Large intestine (tissue), 3 donors: ENCODE measurements around the gene KIRREL3. TPM values are rescaled to one million over a fixed set of nuclear protein-coding genes. Genes with fewer than 3 reads are reported as not detected.

Experiments used
- DNase-seq, 2 donors: peaks; one replicate each; pipeline versions ENCODE4 v3.0.0 to v3.0.0-alpha.2; 2013
- H3K27ac ChIP-seq: one replicate; pipeline ENCODE4 v1.5.1; 2013; ENCODE audit warnings: low read length
- H3K27me3 ChIP-seq: 2 replicates; pipeline ENCODE4 v1.6.1; 2013; ENCODE audit warnings: low read length; ENCODE audit not compliant: control insufficient read depth, insufficient read depth
- H3K36me3 ChIP-seq: 2 replicates; pipeline ENCODE4 v1.6.1; 2013; ENCODE audit warnings: low read length; ENCODE audit not compliant: control insufficient read depth, insufficient read depth
- H3K4me1 ChIP-seq: one replicate; pipeline ENCODE4 v1.6.1; 2013; ENCODE audit warnings: low read length; ENCODE audit not compliant: control insufficient read depth, insufficient read depth
- H3K4me3 ChIP-seq: one replicate; pipeline ENCODE4 v1.5.1; 2013; ENCODE audit warnings: low read length
- H3K9me3 ChIP-seq: one replicate; pipeline ENCODE4 v1.6.1; 2013; ENCODE audit warnings: mild to moderate bottlenecking, low read depth, low read length, moderate library complexity; ENCODE audit not compliant: control insufficient read depth
- WGBS: methylation state at CpG from one replicate; pipeline ENCODE4 v1.1.5; 2013; ENCODE audit warnings: low lambda C conversion rate; ENCODE audit not compliant: insufficient coverage; 5-methylcytosine and 5-hydroxymethylcytosine counted together
- polyA plus RNA-seq: library from polyadenylated mRNA; unstranded; fragments of 120-200 nt; gene quantifications from one replicate; pipeline ENCODE4 v1.2.1, GENCODE V29; 2013

Gene KIRREL3
- polyA plus RNA-seq, 1 donor: 0.96 TPM

DNA sequence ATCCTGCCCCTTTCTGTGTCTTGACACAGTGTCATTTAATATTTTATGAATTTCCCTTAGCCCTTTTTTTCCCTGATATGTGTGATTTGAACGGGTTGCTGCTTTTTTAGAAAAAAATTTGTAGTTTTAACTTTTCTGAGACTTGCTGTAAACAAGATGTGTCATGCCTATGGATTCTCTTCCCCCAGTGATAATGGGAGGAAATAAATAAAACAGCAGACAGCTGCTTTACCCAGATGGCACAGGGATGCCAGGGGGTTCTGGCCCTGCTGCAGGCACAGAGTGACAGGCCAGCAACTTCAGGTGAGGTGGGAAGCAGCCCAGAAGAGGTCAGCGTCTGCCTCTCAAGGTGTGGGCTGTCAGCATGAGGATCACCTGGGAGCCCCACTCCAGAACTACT, 266.9 kb downstream of the KIRREL3 start:
- Histone ChIP-seq H3K4me3 (no peak overlapping the region), H3K36me3 (no peaks in the 10 kb centered on the region), H3K27ac (no peak overlapping the region), H3K9me3 (no peaks in the 10 kb centered on the region), H3K4me1 (no peaks in the 10 kb centered on the region), H3K27me3 (no peaks in the 10 kb centered on the region)
- no peak for DNase-seq
- 71% methylated on average over 1 of the region's 2 CpGs for WGBS

DNA sequence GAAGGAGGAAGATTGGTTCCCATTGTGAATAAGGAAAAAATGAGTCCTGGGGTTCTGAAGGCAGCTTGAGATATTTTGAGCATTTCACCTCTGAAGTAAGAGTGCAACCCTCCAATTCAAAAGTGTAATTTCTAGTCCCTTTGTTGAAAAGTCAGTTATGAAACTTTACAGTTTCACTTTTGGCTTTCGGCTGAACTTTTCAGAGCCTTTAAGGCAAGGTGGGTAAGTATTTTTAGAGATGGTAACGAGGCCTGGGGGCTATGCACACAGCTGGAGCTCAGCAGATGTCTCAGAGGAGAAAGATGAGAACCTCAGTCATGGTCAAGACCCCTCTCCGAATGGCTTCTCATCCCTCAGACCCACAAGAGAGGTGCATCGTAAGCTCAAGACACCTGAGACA, 267.6 kb downstream of the KIRREL3 start:
- Histone ChIP-seq H3K4me3 (no peak overlapping the region), H3K4me1 (no peaks in the 10 kb centered on the region), H3K27ac (no peak overlapping the region), H3K9me3 (no peaks in the 10 kb centered on the region), H3K27me3 (no peaks in the 10 kb centered on the region), H3K36me3 (no peaks in the 10 kb centered on the region)
- WGBS: no CpG with 5 or more reads among the region's 4 CpGs
- DNase-seq: no peak

GRCh38 chr11:126731576-126732142, 268.9 kb downstream of the KIRREL3 start:
- Histone ChIP-seq H3K4me3 (no peak overlapping the region), H3K27me3 (no peaks in the 10 kb centered on the region), H3K4me1 (no peaks in the 10 kb centered on the region), H3K9me3 (no peaks in the 10 kb centered on the region), H3K27ac (no peak overlapping the region), H3K36me3 (no peaks in the 10 kb centered on the region)
- WGBS: 60% methylated on average over 1 of the region's 4 CpGs
- DNase-seq: no peak

- WGBS: 67% methylated on average over 3 of the region's 5 CpGs
- no peaks in the 10 kb centered on the region for H3K4me1 ChIP-seq
- H3K9me3 ChIP-seq: no peaks in the 10 kb centered on the region
- DNase-seq: no peak
- no peak overlapping the region for H3K27ac ChIP-seq
- H3K36me3 ChIP-seq: no peaks in the 10 kb centered on the region
- no peaks in the 10 kb centered on the region for H3K27me3 ChIP-seq
- no peak overlapping the region for H3K4me3 ChIP-seq
These were observed 273.2 kb downstream of the KIRREL3 start for GRCh38 chr11:126727381-126727780.

DNA sequence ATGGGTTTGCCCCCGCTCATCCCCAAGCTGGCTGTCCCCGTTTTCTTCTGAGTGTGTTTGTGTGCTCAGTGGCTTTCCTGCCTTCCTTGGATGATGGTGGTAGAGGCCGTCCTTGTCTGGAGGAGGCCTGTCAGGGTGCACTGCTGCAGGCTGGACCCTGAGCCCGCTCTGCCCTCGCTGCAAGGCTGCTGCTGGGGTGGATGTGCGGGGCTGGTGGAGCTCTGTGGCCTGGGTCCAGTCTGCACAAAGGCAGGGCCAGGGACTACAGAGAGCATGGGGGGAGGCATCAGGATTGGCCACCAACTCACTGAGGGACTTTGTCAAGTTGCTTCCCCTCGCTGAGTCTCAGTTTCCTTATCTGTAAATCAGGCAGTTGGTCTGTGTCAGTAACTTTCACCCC, 275.0 kb downstream of the KIRREL3 start:
- Histone ChIP-seq H3K4me3 (no peak overlapping the region), H3K27me3 (peaks cover 3% of the 10 kb centered on the region), H3K27ac (no peak overlapping the region), H3K36me3 (no peaks in the 10 kb centered on the region), H3K9me3 (no peaks in the 10 kb centered on the region), H3K4me1 (no peaks in the 10 kb centered on the region)
- WGBS: no CpG with 5 or more reads among the region's 7 CpGs
- DNase-seq: no peak

- H3K9me3 ChIP-seq: no peaks in the 10 kb centered on the region
- no CpG with 5 or more reads among the region's 5 CpGs for WGBS
- no peak overlapping the region for H3K4me3 ChIP-seq
- peaks cover 3% of the 10 kb centered on the region for H3K27me3 ChIP-seq
- no peak for DNase-seq
- H3K4me1 ChIP-seq: no peaks in the 10 kb centered on the region
- H3K27ac ChIP-seq: no peak overlapping the region
- no peaks in the 10 kb centered on the region for H3K36me3 ChIP-seq
These were observed 275.5 kb downstream of the KIRREL3 start for GRCh38 chr11:126725043-126725442.

- H3K4me3 ChIP-seq: no peak overlapping the region
- H3K4me1 ChIP-seq: no peaks in the 10 kb centered on the region
- no peak overlapping the region for H3K27ac ChIP-seq
- peaks cover 3% of the 10 kb centered on the region for H3K27me3 ChIP-seq
- DNase-seq: no peak
- H3K9me3 ChIP-seq: no peaks in the 10 kb centered on the region
- WGBS: 89% methylated on average over 1 of the region's 1 CpG
- no peaks in the 10 kb centered on the region for H3K36me3 ChIP-seq
These were observed 276.9 kb downstream of the KIRREL3 start for GRCh38 chr11:126723665-126724045.

GRCh38 chr11:126722956-126723664, 277.5 kb downstream of the KIRREL3 start:
- Histone ChIP-seq H3K4me3 (no peak overlapping the region), H3K36me3 (no peaks in the 10 kb centered on the region), H3K9me3 (no peaks in the 10 kb centered on the region), H3K27me3 (peaks cover 3% of the 10 kb centered on the region), H3K4me1 (no peaks in the 10 kb centered on the region), H3K27ac (no peak overlapping the region)
- WGBS: no CpG with 5 or more reads among the region's 6 CpGs
- DNase-seq: no peak

- H3K36me3 ChIP-seq: no peaks in the 10 kb centered on the region
- H3K9me3 ChIP-seq: no peaks in the 10 kb centered on the region
- H3K4me1 ChIP-seq: no peaks in the 10 kb centered on the region
- no peak for DNase-seq
- H3K27ac ChIP-seq: no peak overlapping the region
- peaks cover 3% of the 10 kb centered on the region for H3K27me3 ChIP-seq
- WGBS: no CpG with 5 or more reads among the region's 1 CpG
- no peak overlapping the region for H3K4me3 ChIP-seq
These were observed 278.4 kb downstream of the KIRREL3 start for GRCh38 chr11:126722006-126722736.

GRCh38 chr11:126720539-126721235, 279.9 kb downstream of the KIRREL3 start:
- H3K4me1 ChIP-seq: no peaks in the 10 kb centered on the region
- H3K36me3 ChIP-seq: no peaks in the 10 kb centered on the region
- H3K4me3 ChIP-seq: no peak overlapping the region
- H3K27me3 ChIP-seq: peaks cover 3% of the 10 kb centered on the region
- no peaks in the 10 kb centered on the region for H3K9me3 ChIP-seq
- DNase-seq: no peak
- WGBS: 100% methylated on average over 1 of the region's 5 CpGs
- no peak overlapping the region for H3K27ac ChIP-seq
